Hepatocyte (in vitro differentiated cells): ENCODE measurements around the gene DBR1. TPM values are rescaled to one million over a fixed set of nuclear protein-coding genes. Genes with fewer than 3 reads are reported as not detected.
A peak's percentile ranks its signal among the peaks of the same experiment; 100 is the strongest.

ENCODE experiments used
- DNase-seq: peaks from one replicate; pipeline ENCODE4 v3.0.0-alpha.2; 2016; ENCODE audit warnings: low spot score
- H2AFZ ChIP-seq: fragments of 200-600 bp; sonication (generic); 2 replicates; pipeline ENCODE4 v1.6.0; 2016; ENCODE audit warnings: antibody characterized with exemption, mild to moderate bottlenecking
- H3K27ac ChIP-seq: fragments of 200-600 bp; sonication (generic); 2 replicates; pipeline ENCODE4 v1.5.1; 2016; ENCODE audit warnings: mild to moderate bottlenecking
- H3K27me3 ChIP-seq: fragments of 200-600 bp; sonication (generic); 2 replicates; pipeline ENCODE4 v1.6.1; 2016
- H3K36me3 ChIP-seq: fragments of 200-600 bp; sonication (generic); replicated peaks from 2 replicates; pipeline ENCODE4 v1.5.1; 2016; ENCODE audit warnings: low read depth; ENCODE audit not compliant: insufficient read depth
- H3K4me1 ChIP-seq: fragments of 200-600 bp; sonication (generic); 2 replicates; pipeline ENCODE4 v1.5.1; 2016; ENCODE audit warnings: mild to moderate bottlenecking, moderate library complexity; ENCODE audit not compliant: insufficient read depth
- H3K4me2 ChIP-seq: fragments of 200-600 bp; sonication (generic); 2 replicates; pipeline ENCODE4 v1.6.0; 2016
- H3K4me3 ChIP-seq: fragments of 200-600 bp; sonication (generic); 2 replicates; pipeline ENCODE4 v1.5.1; 2016; ENCODE audit warnings: mild to moderate bottlenecking
- H3K79me2 ChIP-seq: fragments of 200-600 bp; sonication (generic); 2 replicates; pipeline ENCODE4 v1.6.0; 2017; ENCODE audit warnings: mild to moderate bottlenecking
- H3K9me2 ChIP-seq: fragments of 200-600 bp; sonication (generic); replicated peaks from 2 replicates; pipeline ENCODE4 v1.6.0; 2017; ENCODE audit warnings: mild to moderate bottlenecking; ENCODE audit not compliant: insufficient read depth
- H3K9me3 ChIP-seq: fragments of 200-600 bp; sonication (generic); 2 replicates; pipeline ENCODE4 v1.5.1; 2016; ENCODE audit warnings: low read depth, mild to moderate bottlenecking
- H4K20me1 ChIP-seq: fragments of 200-600 bp; sonication (generic); 2 replicates; pipeline ENCODE4 v1.6.0; 2016; ENCODE audit warnings: mild to moderate bottlenecking; ENCODE audit not compliant: insufficient read depth, poor library complexity, severe bottlenecking
- EZH2 ChIP-seq: fragments of 200-600 bp; sonication (generic); IDR thresholded peaks from 2 replicates; pipeline ENCODE4 v1.6.1; 2016; ENCODE audit warnings: antibody characterized with exemption, mild to moderate bottlenecking, borderline replicate concordance
- EZH2phosphoT487 ChIP-seq: fragments of 200-600 bp; sonication (generic); IDR thresholded peaks from one replicate; pipeline ENCODE4 v1.6.1; 2018; ENCODE audit warnings: antibody characterized with exemption, mild to moderate bottlenecking, low read depth, moderate library complexity; ENCODE audit not compliant: unreplicated experiment, severe bottlenecking
- WGBS: methylation state at CpG from one replicate; pipeline ENCODE4 v1.1.6; 2016; ENCODE audit warnings: low lambda C conversion rate; ENCODE audit errors: missing lambda C conversion rate; 5-methylcytosine and 5-hydroxymethylcytosine counted together
- polyA plus RNA-seq: library from polyadenylated mRNA; unstranded; fragments of >200 nt; fragmentation: Nextera tagmentation; extraction: Ambion mirVana; gene quantifications from 2 replicates; pipeline ENCODE4 v1.2.1, GENCODE V29; 2016
- total RNA-seq: library from RNA; depleted of rRNA; stranded (reverse); fragments of >200 nt; gene quantifications from 2 replicates; pipeline ENCODE4 v1.2.3, GENCODE V29; 2014
- TF ChIP-seq, protein P1 (sequence below): fragments of 200-600 bp; sonication (generic); IDR thresholded peaks from 2 replicates; pipeline ENCODE4 v1.5.1; 2016; ENCODE audit warnings: antibody characterized with exemption, mild to moderate bottlenecking; ENCODE audit not compliant: poor library complexity

DBR1 gene
- total and polyA plus RNA-seq, 2 experiments from 2014 or later = 8.6 to 13.8 TPM

DNA sequence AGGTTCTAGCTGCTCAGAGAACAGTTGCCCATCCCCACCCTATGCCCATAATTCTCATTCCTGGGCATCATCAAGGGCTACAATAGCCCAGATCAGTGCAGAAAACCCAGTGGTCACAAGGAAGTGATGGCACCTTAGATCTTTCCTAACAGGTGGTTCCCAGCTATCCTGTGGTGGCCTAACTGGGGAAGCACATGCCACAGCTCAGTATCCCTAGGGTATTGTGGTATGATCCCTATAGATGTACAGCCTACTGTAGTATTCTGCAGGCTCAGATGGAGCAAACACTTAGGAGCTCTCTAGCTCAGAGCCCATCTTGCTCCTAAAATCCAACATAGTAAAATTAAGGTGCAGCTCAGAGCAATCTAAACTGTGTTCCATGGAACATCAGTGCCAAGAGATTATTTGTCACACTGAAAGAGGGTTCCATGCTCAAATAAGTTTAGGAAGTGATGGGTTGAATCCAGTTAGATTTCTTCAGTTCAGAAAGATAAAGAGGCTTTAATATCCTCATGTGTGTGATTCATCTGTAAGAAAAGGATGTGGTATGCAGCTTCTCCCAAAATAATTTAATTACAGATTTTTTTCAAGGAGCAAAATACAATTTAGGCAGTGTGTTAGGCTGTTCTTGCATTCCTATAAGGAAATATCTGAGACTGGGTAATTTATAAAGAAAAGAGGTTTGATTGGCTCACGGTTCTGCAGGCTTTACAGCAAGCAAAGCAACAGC is 46.9 kb downstream of the DBR1 start:
- Histone ChIP-seq H3K9me2 (no peaks in the 10 kb centered on the region), H3K4me2 (no peak overlapping the region), H3K4me1 (peaks cover 7% of the 10 kb centered on the region), H3K27me3 (no peaks in the 10 kb centered on the region), H3K9me3 (no peaks in the 10 kb centered on the region), H4K20me1 (no peaks in the 10 kb centered on the region), H3K36me3 (no peaks in the 10 kb centered on the region), H3K79me2 (no peaks in the 10 kb centered on the region), H3K4me3 (no peak overlapping the region), H2AFZ (no peak overlapping the region), H3K27ac (no peak overlapping the region)
- 91% methylated on average over 1 of the region's 1 CpG for WGBS
- no peak for TF ChIP-seq EZH2
- TF ChIP-seq EZH2phosphoT487 = no peak
- TF ChIP-seq, protein P1, sequence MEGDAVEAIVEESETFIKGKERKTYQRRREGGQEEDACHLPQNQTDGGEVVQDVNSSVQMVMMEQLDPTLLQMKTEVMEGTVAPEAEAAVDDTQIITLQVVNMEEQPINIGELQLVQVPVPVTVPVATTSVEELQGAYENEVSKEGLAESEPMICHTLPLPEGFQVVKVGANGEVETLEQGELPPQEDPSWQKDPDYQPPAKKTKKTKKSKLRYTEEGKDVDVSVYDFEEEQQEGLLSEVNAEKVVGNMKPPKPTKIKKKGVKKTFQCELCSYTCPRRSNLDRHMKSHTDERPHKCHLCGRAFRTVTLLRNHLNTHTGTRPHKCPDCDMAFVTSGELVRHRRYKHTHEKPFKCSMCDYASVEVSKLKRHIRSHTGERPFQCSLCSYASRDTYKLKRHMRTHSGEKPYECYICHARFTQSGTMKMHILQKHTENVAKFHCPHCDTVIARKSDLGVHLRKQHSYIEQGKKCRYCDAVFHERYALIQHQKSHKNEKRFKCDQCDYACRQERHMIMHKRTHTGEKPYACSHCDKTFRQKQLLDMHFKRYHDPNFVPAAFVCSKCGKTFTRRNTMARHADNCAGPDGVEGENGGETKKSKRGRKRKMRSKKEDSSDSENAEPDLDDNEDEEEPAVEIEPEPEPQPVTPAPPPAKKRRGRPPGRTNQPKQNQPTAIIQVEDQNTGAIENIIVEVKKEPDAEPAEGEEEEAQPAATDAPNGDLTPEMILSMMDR = no peak
- no peak for DNase-seq

DNA sequence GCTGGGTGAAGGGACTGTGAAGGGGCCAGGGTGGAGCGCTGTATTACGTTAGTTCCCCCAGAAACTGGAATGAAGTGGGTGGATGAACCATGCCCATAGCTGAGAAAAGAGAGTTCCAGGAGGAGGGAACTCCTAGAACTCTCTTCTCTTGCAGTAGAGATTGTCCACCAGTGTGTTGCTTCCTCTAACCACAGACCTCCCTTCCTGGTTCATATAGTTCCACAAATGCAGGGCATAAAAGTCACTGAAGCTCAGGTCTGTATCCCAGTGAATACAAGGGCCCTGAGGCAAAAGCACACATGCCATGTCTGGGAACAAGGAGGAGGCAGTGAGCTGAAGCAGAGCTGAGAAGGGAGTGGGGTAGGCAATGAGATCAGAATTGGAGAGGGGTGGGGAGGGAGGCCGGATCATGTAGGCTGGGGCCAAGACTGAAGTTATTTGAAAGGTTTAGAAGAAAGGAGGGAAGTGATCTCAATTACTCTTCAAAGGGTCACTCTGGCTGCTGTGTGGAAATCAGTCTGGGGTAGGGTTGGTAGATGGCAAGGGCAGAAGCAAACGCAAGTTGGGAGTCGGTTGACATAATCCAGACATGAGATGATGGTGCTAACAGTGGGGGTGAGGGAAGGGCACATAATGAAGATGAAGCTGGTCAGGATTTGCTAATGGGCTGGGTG is 49.0 kb downstream of the DBR1 start:
- no peak overlapping the region for H2AFZ ChIP-seq
- DNase-seq = no peak
- peak overlapping the region; percentile 1 for H3K27ac ChIP-seq
- no peaks in the 10 kb centered on the region for H3K36me3 ChIP-seq
- TF ChIP-seq, protein P1 = no peak
- TF ChIP-seq EZH2phosphoT487 (no peak), EZH2 (no peak)
- H3K4me1 ChIP-seq = peaks cover 7% of the 10 kb centered on the region
- H3K9me3 ChIP-seq = no peaks in the 10 kb centered on the region
- no peaks in the 10 kb centered on the region for H3K79me2 ChIP-seq
- H3K27me3 ChIP-seq = no peaks in the 10 kb centered on the region
- no peaks in the 10 kb centered on the region for H3K9me2 ChIP-seq
- H4K20me1 ChIP-seq = no peaks in the 10 kb centered on the region
- 53% methylated on average over 5 of the region's 5 CpGs for WGBS
- no peak overlapping the region for H3K4me3 ChIP-seq
- H3K4me2 ChIP-seq = no peak overlapping the region

DNA sequence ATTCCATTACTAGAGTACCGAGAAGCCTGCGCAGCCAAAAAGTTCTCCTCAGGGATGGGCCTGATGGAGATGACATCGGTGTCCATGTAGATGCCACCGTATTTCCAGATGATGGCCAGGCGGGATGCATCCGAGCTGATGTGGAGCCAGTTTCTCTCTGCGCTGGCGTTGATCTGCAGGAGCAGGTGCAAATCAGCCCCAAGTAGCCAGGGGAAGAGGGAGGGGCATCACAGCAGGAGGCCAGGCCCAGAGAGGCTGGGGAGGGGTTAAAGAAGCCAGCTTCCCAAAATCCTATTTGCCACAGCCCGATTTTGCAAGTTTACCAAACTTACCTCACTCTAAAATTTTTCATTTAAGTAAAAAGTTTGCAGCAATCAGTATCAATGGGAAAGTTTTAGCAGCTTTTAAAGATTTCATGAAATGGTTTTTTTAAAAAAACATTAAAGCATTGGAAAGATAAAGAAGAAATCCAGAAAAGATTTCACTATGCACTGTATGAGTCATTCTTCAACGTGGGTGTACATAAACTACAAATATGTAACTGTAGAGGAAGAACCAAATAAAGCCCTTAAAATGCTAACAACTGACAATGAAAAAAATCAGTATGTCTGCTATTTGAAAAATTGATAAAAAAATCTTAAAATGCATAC is 49.9 kb downstream of the DBR1 start:
- 79% methylated on average over 10 of the region's 10 CpGs for WGBS
- Histone ChIP-seq H4K20me1 (no peaks in the 10 kb centered on the region), H3K4me3 (no peak overlapping the region), H3K9me3 (no peaks in the 10 kb centered on the region), H3K4me2 (no peak overlapping the region), H3K79me2 (no peaks in the 10 kb centered on the region), H3K4me1 (peaks cover 7% of the 10 kb centered on the region), H2AFZ (no peak overlapping the region), H3K27me3 (no peaks in the 10 kb centered on the region), H3K9me2 (no peaks in the 10 kb centered on the region), H3K27ac (peak overlapping the region; percentile 1), H3K36me3 (no peaks in the 10 kb centered on the region)
- DNase-seq = no peak
- TF ChIP-seq EZH2phosphoT487 (no peak), EZH2 (no peak)
- TF ChIP-seq, protein P1 = no peak
